Hepatocyte (in vitro differentiated cells): ENCODE data around the gene FAM222A.

Source experiments
- EZH2 ChIP-seq: fragments of 200-600 bp; sonication (generic); IDR thresholded peaks from 2 replicates; pipeline ENCODE4 v1.6.1; 2016; ENCODE audit warnings: antibody characterized with exemption, mild to moderate bottlenecking, borderline replicate concordance
- EZH2phosphoT487 ChIP-seq: fragments of 200-600 bp; sonication (generic); IDR thresholded peaks from one replicate; pipeline ENCODE4 v1.6.1; 2018; ENCODE audit warnings: antibody characterized with exemption, mild to moderate bottlenecking, low read depth, moderate library complexity; ENCODE audit not compliant: unreplicated experiment, severe bottlenecking
- TF ChIP-seq, protein P1 (sequence below): fragments of 200-600 bp; sonication (generic); IDR thresholded peaks from 2 replicates; pipeline ENCODE4 v1.5.1; 2016; ENCODE audit warnings: antibody characterized with exemption, mild to moderate bottlenecking; ENCODE audit not compliant: poor library complexity

DNA sequence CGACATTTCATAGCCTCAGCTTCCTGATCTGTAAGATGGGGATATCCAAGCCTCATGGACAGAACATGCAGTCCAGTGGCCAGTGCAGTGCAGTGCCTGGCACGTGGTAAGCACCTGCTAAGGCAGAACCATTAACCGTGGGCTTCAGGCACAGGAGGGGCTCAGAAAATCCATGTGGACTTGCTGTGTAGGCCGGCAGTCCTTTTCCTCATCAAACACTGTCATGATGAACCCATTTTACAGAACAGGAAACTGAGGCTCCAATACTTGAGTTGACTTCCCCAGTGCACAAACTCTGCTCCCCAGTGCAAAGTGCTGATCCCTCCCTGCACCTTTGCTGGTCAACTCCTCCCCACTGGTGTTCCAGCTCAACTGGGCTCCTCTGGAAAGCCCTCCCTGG, 101.6 kb downstream of the FAM222A start:
- TF ChIP-seq EZH2 (no peak), EZH2phosphoT487 (no peak)
- TF ChIP-seq, protein P1, sequence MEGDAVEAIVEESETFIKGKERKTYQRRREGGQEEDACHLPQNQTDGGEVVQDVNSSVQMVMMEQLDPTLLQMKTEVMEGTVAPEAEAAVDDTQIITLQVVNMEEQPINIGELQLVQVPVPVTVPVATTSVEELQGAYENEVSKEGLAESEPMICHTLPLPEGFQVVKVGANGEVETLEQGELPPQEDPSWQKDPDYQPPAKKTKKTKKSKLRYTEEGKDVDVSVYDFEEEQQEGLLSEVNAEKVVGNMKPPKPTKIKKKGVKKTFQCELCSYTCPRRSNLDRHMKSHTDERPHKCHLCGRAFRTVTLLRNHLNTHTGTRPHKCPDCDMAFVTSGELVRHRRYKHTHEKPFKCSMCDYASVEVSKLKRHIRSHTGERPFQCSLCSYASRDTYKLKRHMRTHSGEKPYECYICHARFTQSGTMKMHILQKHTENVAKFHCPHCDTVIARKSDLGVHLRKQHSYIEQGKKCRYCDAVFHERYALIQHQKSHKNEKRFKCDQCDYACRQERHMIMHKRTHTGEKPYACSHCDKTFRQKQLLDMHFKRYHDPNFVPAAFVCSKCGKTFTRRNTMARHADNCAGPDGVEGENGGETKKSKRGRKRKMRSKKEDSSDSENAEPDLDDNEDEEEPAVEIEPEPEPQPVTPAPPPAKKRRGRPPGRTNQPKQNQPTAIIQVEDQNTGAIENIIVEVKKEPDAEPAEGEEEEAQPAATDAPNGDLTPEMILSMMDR: no peak
